Esophagus mucosa (tissue), 1 donor: ENCODE data around the gene CHST12. TPM values are rescaled to one million over a fixed set of nuclear protein-coding genes. Genes with fewer than 3 reads are reported as not detected.
"Not testable (repeated sequence)": the region's sequence is repeated elsewhere in the genome, so short reads cannot be mapped to it uniquely, and the experiment has no call there.

Source experiments
- ATAC-seq: fragments of 200-7000 bp; cut with Tn5 transposase; one replicate; pipeline ENCODE4 v1.9.1; 2020
- total RNA-seq: library from RNA; stranded (reverse); gene quantifications from one replicate; pipeline ENCODE4 v1.2.4, GENCODE V29; 2023
- donor health status: DM: yes; HTN: yes; CAD: no.

CHST12 gene
- total RNA-seq, 1 donor from 2014 or later, result 4.1 TPM

DNA sequence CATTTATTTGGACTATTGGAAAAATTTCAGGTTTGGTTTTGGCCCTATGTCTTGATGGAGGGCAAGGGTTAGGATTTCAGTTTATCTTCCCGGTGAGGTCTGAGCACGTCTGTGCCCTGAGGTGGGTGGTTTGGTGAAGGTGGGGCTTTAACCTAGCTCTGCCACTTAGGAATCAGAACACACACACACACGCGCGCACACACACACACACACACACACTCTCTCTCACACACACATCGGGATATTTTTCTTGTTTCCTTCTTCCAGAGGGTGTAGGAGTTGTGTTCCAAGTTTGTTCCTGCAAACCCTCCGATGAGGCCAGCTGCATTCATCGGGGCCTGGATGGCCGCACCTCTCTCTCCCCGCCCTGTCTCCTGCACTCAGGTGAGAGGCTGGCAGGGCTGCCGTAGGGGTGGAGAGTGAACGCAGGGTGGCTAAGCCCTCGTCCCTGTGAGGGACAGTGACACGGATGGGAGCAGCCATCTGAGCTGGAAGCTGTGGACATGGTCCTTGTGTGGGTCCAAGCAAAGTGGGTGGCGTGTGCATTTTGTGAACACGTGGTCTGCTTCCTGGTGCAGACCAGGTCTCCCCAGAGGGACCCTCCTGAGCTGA, 34.2 kb downstream of the CHST12 start:
- ATAC-seq, result peak; percentile 43

- peak; percentile 8 for ATAC-seq
Observed at GRCh38 chr7:2438186-2438585, 34.8 kb downstream of the CHST12 start.

DNA sequence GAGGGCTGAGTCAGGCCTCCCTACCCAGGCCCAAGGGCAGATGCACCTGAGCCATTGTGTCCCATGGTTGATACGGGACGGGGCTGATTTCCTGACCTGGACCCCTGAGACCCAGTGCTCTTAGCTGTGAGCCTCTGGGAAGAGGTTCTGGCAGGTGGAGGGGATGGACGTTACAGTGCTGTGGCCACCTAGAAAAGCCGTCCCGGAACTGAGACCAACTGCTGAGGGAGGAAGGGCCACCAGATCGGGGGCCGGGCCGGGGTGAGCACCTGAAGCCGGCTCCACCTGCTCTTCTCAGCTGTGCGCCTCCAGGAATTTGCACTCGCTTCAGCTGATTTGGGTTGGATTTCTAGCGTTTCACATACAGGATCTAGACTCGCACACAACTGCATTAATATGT, 35.4 kb downstream of the CHST12 start:
- ATAC-seq, result no peak

GRCh38 chr7:2440608-2441245, 37.3 kb downstream of the CHST12 start:
- peak; percentile 67 for ATAC-seq

- ATAC-seq, result no peak
Observed at GRCh38 chr7:2441430-2442058, 38.1 kb downstream of the CHST12 start.

DNA sequence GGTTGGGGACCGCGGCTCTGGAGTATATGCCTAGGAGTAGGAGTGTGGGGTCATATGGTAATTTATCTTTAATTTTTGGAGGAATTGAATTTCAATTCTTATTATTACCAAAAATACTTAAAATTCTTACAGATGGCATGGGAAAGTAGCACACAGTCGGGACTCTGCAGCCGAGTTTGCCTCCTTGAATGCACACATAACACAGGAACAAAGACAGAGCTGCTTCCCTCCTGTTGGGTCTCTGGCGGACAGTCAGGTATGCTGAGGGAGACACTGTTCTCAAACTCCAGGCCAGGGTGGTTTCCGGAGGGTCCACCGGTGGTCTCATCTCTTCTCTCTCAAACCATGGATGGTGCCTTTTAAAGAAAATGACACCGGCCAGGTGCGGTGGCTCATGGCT, 40.1 kb downstream of the CHST12 start:
- no peak for ATAC-seq

GRCh38 chr7:2444476-2444875, 41.1 kb downstream of the CHST12 start:
- no peak for ATAC-seq

- ATAC-seq, result no peak
Observed at GRCh38 chr7:2445047-2445446, 41.6 kb downstream of the CHST12 start.

DNA sequence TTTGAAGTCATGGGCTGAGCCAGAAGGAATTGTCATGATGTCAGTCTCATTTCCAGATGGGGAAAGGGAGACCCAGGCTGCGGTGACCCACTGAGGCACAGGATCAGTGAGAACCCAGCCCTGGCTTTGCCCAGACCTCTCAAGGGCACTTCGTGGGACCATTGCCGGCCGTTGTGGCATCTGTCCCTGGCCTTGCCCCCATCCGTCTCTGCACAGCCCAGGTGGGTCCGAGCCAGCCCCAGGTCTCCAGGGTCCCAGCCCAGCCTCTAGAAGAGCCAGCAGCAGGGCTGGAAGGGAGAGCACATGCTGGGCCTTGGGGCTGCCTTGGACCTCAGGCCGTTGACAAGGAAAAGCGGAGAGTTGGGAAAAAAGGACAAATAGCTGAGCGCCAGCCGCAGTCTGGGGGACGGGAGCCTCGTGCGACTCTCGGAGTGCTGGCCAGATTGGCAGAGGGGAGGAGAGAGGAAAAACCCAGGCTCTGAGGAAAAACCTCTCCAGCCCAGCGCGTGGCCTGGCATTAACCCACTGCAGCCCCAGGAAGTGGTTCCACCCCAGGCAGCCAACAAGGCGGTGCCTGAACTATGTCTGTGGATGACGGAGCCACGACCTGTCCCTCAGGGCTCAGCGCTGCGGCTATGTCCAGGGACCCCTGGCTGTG, 42.6 kb downstream of the CHST12 start:
- ATAC-seq, result no peak

DNA sequence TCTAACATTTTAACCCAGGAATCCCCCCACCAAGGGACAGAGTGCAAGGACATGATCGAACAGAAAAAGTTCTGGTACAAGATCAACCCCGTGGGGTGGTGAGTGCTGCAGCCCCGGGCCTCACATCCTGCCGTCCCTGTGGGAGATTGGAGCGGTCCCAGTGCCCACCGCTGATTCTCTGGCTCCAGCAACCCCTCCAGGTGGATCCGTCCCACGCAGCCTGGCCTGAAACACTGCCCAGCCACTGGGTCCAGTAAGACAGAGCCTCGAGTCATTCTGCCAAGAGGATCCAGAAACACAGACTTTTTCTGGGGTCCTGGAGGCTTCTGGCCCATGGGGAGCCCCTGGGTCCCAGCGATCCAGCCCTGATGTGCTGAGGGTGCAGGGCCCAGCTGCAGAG, 43.3 kb downstream of the CHST12 start:
- no peak for ATAC-seq

DNA sequence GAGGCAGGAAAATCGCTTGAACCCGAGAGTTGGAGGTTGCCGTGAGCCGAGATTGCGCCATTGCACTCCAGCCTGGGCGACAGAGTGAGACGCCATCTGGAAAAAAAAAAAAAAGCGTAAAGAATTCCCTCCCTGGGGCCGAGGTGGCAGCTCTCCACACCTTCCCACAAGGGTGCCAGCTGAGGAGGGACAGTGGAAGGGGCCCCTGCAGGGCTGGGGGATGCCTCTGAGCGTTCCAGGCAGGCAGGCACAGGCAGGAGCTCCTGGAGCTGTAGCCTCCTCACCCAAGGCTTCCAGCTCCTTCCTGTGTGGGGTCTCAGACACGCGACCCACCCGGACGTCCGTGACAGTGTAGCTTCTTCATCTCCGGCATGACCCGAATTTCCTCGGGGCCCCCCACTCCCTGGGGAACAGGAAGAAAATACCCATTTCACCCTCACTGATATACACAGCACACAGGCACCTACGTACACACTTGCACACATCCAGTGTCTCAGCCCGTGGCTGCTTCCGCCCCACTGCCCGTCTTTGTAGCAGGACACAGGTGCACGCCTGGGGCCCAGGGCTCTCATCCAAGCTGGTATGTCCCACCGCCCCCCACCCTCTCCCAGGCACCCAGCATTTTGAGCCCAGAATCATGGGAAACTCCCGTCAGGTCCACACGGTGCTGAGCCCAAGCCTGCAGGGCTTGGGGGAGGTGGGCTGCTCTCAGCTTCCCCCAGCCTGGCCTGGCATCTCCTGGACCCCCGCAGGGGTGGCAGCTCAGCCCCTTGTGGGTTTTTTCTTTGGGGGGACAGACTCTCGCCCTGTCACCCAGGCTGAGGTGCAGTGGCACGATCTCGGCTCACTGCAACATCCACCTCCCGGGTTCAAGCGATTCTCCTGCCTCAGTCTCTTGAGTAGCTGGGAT, 47.0 kb downstream of the CHST12 start:
- ATAC-seq, result peak; percentile 12

DNA sequence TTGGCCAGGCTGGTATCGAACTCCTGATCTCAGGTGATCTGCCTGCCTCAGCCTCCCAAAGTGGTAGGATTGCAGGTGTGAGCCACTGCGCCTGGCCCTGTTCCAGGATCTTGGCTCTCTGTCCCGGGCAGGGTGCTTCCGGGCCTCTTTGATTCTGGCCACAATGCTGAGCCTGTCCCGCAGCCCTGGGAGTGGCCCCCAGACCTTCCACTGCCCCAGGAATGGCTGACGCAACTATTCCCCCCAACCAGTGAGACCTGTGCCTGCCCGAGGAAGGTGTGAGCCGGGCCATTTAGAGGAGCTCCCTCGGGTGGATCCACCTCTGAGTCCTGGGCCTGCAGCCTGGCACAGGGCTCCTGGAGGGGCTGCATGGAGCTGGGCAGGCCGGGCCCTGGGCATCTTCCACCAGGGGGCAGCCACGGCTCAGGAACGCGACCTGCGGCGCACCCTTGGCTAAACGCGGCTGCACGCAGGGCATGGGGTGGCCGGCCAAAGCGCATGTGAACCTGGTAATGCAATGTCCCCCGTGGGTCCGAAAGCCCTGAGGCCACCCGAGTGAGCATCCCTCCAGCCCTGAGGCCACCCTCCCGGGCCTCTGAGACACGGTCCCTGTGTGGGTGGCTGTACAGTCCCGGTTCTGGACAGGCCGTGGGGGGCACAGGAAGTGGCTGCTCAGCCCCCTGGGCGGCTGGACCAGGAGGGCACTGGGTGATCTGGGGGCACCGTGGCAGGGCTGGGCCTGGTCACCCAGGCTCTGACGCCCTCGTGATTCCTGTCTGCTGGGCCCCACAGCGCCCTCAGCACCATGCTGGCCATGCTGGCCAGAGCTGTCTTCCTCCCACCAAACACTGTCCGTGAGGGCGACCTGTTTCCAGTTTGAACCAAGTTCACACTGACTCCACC, 48.0 kb downstream of the CHST12 start:
- peak; percentile 90 for ATAC-seq

- ATAC-seq, result peak; percentile 33
Observed at GRCh38 chr7:2452074-2452507, 48.7 kb downstream of the CHST12 start.

DNA sequence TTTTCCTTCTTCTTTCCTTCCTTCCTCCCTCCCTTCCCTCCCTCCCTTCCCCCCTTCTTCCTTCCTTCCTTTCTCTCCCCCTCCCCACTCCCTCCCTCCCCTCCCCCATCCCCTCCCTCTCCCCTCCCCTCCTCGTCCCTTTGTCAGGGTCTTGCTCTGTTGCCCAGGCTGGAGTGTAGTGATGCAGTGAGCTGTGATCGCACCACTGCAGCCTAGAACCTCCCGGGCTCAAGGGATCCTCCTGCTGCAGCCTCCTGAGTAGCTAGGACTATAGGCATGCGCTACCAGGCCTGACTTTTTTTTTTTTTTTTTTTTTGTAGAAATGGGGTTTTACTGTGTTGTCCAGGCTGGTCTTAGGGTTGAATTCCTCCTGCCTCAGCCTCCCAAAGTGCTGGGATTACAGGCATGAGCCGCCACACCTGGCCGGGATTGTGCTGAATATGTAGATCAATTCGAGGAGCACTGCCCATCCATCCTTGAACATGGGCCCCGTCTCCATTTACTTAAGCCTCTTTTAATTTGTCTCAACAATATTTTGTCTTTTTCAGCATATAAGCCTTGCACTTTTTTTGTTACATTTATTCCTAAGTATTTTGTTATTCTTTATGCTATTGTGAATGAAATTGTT, 49.3 kb downstream of the CHST12 start:
- ATAC-seq, result no peak

GRCh38 chr7:2453849-2454248, 50.4 kb downstream of the CHST12 start:
- ATAC-seq, result not testable (repeated sequence)

GRCh38 chr7:2459674-2460073, 56.3 kb downstream of the CHST12 start:
- no peak for ATAC-seq

GRCh38 chr7:2460188-2460587, 56.8 kb downstream of the CHST12 start:
- ATAC-seq, result peak; percentile 18

- peak; percentile 8 for ATAC-seq
Observed at GRCh38 chr7:2460641-2461040, 57.2 kb downstream of the CHST12 start.

DNA sequence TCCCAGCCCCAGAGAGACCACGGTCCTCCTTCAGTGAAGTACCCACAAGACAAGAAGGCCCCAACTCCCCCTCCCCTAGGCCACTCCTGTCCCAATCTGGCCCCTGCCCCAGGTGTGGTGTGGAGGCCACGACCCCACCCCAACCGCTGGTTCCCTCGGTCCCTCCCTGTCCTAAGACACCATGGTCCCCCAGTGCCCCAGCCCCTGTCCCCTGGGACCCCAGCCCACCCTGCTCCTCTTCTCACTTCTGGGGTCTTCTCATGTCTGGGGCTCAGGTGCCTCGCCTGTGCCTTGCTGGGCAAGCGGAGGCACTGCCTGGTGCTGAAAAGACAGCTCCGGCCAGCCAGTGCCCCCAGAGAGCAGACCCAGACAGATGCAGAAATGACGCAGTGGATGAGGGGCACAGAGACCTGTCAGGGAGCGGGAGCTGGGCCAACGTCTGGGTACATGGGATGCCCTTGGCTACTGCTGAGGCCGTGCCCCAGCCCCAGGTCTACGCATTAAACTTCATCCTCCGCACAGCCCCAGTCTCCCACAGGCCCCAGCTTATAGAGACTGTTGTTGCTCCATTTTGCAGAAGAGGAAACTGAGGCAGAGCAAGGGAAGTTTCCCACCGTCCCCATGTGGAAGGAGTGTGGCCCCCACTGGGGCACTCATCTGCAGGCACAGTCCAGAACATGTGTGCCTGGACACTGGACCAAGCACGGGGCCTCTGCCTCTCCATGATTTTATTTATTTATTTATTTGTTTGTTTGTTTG, 58.0 kb downstream of the CHST12 start:
- ATAC-seq, result peak; percentile 33

DNA sequence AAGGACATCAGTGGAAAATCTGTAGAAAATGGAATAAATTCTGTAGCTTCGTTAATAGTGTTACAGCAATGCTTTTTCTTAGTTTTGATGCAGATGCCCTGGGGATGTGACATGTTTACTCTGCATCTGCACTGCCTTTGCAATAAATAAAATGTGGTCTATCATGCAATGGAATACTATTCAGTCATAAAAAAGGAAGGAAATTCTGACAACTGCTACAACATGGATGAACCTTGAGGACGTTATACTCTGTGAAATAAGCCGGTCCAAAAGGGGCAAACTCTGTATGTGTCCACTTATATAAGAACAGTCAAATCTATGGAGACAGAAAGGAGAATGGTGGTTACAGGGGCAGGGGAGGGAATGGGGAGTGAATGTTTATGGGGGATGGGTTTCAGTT, 59.3 kb downstream of the CHST12 start:
- ATAC-seq, result no peak
